GM13976 (cell line): ENCODE data around the gene ANXA6.

ENCODE experiments used
- DNase-seq: peaks from one replicate; pipeline ENCODE4 v3.0.0; 2012; ENCODE audit warnings: low spot score
- in situ Hi-C: fragments of 300-500 bp; cut with MboI; formaldehyde crosslinking; loops from one replicate; pipeline ENCODE4 v1.12.0; 2022; ENCODE audit warnings: low sequenced_read_pairs, mixed read lengths, inconsistent platforms; ENCODE audit not compliant: unreplicated experiment
- TF ChIP-seq, protein P1 (sequence below): IDR thresholded peaks from 2 replicates; pipeline ENCODE4 v1.5.1; 2012; ENCODE audit warnings: borderline replicate concordance, mild to moderate bottlenecking; ENCODE audit not compliant: insufficient read depth; ENCODE audit errors: extremely low read depth, missing control alignments, control extremely low read depth

The ANXA6 gene

DNA sequence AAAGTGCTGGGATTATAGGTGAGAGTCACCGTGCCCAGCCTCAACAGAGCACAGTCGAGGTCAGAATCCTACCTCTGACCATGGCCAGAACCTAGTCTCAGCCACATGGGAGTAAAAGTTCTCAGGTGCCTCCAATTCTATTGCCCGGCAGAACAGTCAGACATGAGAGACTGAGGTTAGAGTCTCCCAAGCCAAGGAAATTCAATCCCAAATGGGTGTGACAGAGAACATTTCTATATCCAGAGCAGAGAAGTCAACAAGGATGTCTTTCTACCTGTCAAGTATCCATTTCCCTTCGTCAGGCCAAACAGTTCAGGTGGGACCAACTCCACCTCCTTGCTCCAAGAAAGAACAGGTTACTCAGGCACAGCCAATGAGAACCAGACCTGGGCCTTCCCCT, 10.5 kb downstream of the ANXA6 start:
- DNase-seq, result no peak
- TF ChIP-seq, protein P1, sequence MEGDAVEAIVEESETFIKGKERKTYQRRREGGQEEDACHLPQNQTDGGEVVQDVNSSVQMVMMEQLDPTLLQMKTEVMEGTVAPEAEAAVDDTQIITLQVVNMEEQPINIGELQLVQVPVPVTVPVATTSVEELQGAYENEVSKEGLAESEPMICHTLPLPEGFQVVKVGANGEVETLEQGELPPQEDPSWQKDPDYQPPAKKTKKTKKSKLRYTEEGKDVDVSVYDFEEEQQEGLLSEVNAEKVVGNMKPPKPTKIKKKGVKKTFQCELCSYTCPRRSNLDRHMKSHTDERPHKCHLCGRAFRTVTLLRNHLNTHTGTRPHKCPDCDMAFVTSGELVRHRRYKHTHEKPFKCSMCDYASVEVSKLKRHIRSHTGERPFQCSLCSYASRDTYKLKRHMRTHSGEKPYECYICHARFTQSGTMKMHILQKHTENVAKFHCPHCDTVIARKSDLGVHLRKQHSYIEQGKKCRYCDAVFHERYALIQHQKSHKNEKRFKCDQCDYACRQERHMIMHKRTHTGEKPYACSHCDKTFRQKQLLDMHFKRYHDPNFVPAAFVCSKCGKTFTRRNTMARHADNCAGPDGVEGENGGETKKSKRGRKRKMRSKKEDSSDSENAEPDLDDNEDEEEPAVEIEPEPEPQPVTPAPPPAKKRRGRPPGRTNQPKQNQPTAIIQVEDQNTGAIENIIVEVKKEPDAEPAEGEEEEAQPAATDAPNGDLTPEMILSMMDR, result no peak
- in situ Hi-C loops, result no loop called here

DNA sequence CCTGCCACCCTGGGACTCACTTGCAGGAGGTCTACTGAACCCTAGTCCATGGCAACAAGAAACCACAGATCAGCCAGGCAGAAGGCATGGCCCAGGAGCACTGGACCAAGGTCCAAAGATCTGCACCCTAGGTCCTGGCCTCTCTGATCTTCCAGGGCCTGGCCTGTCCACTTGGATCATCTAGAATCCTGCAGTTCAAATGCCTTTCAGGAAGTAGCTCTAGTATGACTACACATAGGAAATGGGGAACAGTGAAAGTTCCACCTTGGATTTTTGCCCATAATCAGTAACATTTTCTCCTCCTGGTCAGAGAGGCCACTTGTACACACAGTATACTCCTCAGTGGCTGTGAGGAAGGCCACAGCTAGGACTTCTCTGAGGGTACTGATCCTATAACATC, 11.5 kb downstream of the ANXA6 start:
- no peak for DNase-seq
- TF ChIP-seq, protein P1, result no peak
- in situ Hi-C loops, result no loop called here

- in situ Hi-C loops, result no loop called here
- no peak for DNase-seq
- TF ChIP-seq, protein P1, result no peak
Observed at GRCh38 chr5:151144922-151145321, 12.7 kb downstream of the ANXA6 start.

GRCh38 chr5:151144275-151144674, 13.3 kb downstream of the ANXA6 start:
- in situ Hi-C loops, result no loop called here
- no peak for DNase-seq
- TF ChIP-seq, protein P1, result no peak

GRCh38 chr5:151143645-151144044, 13.9 kb downstream of the ANXA6 start:
- TF ChIP-seq, protein P1, result no peak
- in situ Hi-C loops, result no loop called here
- no peak for DNase-seq

DNA sequence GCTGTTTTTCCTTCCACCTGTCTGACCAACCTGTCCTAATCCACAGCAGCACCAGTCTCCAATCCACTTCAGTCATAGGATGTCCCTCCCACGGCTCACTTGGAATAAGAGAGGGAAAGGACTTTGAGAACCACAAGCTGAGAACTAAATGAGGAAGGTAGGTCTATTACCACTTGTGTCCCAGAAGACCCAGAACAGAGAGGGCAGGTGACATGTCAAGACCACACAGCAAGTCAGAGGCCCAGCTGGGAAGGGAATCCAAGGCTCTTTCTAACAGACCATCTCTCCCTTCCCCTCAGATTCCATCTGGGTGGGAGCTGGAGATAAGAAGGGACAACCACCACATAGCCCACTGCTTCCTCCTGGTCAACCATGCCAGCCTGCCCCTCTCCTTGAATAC, 14.6 kb downstream of the ANXA6 start:
- TF ChIP-seq, protein P1, result no peak
- in situ Hi-C loops, result no loop called here
- no peak for DNase-seq

- TF ChIP-seq, protein P1, result no peak
- DNase-seq, result peak; percentile 84
- in situ Hi-C loops, result no loop called here
Observed at GRCh38 chr5:151141535-151141934, 16.0 kb downstream of the ANXA6 start.
